A549 (cell line): ENCODE measurements around the gene EML5. TPM values are rescaled to one million over a fixed set of nuclear protein-coding genes. Genes with fewer than 3 reads are reported as not detected.

Experiments
- ATAC-seq, 2 experiments: fragments of 200-7000 bp in 1 of 2; fragments of >200 bp in 1 of 2; cut with Nextera tagmentation in 1 of 2; cut with Tn5 transposase in 1 of 2; 3 replicates each; pipeline versions ENCODE4 v1.8.0 to v1.9.1; 2018 to 2020; ENCODE audit warnings: mild to moderate bottlenecking in 1 of 2, moderate library complexity in 1 of 2
- CTCF ChIA-PET: fragments of 300-600 bp; sonication (Branson Sonifier 250); formaldehyde crosslinking; extraction: SDS; loops from one replicate; lab custom pipeline; 2021; ENCODE audit warnings: antibody characterized with exemption, inconsistent platforms; lab: Yijun Ruan, JAX
- POLR2A ChIA-PET: fragments of 350-600 bp; formaldehyde crosslinking; extraction: SDS; loops from one replicate; lab custom pipeline; 2021; ENCODE audit warnings: antibody characterized with exemption, inconsistent platforms; lab: Yijun Ruan, JAX
- DNase-seq, 2 experiments: peaks; one replicate each; pipeline versions ENCODE4 v3.0.0 to v3.0.0-alpha.2; 2011 to 2016; ENCODE audit warnings: low read depth in 1 of 2, low spot score in 1 of 2
- FAIRE-seq: peaks from 2 replicates; lab custom pipeline; 2011; peaks lifted over from hg19 to GRCh38; lab: Jason Lieb, UNC
- H3K27ac ChIP-seq, 2 experiments: fragments of >200 bp; sonication (Bioruptor Twin); formaldehyde crosslinking; 3 replicates each; pipeline ENCODE4 v1.5.1; 2016 to 2017
- H3K4me1 ChIP-seq: fragments of >200 bp; sonication (Bioruptor Twin); formaldehyde crosslinking; 3 replicates; pipeline ENCODE4 v1.6.1; 2016
- H3K4me2 ChIP-seq: fragments of >200 bp; sonication (Bioruptor Twin); formaldehyde crosslinking; 3 replicates; pipeline ENCODE4 v1.6.1; 2016
- H3K4me3 ChIP-seq: fragments of >200 bp; sonication (Bioruptor Twin); formaldehyde crosslinking; 3 replicates; pipeline ENCODE4 v1.5.1; 2016
- H3K9me3 ChIP-seq: fragments of >200 bp; sonication (Bioruptor Twin); formaldehyde crosslinking; 3 replicates; pipeline ENCODE4 v1.6.1; 2016
- BCL3 ChIP-seq: fragments of >200 bp; sonication (Bioruptor Twin); formaldehyde crosslinking; IDR thresholded peaks from 3 replicates; pipeline ENCODE4 v1.6.1; 2016
- BHLHE40 ChIP-seq: IDR thresholded peaks from 2 replicates; pipeline ENCODE4 v1.6.1; 2012; ENCODE audit warnings: low read depth, low read length, inconsistent platforms
- CBX2 ChIP-seq: fragments of 200-600 bp; sonication (generic); IDR thresholded peaks from 2 replicates; pipeline ENCODE4 v1.6.1; 2016; ENCODE audit warnings: low read depth, mild to moderate bottlenecking, borderline replicate concordance
- CBX8 ChIP-seq: fragments of 200-600 bp; sonication (generic); IDR thresholded peaks from 2 replicates; pipeline ENCODE4 v1.6.1; 2016
- CTCF ChIP-seq: fragments of >200 bp; sonication (Bioruptor Twin); formaldehyde crosslinking; IDR thresholded peaks from 3 replicates; pipeline ENCODE4 v1.5.1; 2016
- ELK1 ChIP-seq: fragments of 150-350 bp; IDR thresholded peaks from 2 replicates; pipeline ENCODE4 v1.6.1; 2014; ENCODE audit warnings: low read depth, mild to moderate bottlenecking, low read length
- EP300 ChIP-seq, 2 experiments: fragments of >200 bp; sonication (Bioruptor Twin); formaldehyde crosslinking; IDR thresholded peaks; 2 replicates in 1 of 2; 3 replicates in 1 of 2; pipeline ENCODE4 v1.6.1; 2016 to 2017
- FOSL2 ChIP-seq, 2 experiments: fragments of 450-650 bp in 1 of 2; fragments of >200 bp in 1 of 2; sonication (Bioruptor Twin) in 1 of 2; formaldehyde crosslinking; IDR thresholded peaks; 2 replicates each; pipeline versions ENCODE4 v1.5.0 to v1.6.1; 2016 to 2020; ENCODE audit warnings: mild to moderate bottlenecking in 1 of 2, moderate library complexity in 1 of 2
- HEYL ChIP-seq: fragments of 250-450 bp; sonication (Bioruptor Pico); IDR thresholded peaks from 2 replicates; pipeline ENCODE4 v1.8.0; 2021; ENCODE audit warnings: mild to moderate bottlenecking, moderate library complexity
- JUN ChIP-seq, 2 experiments: fragments of >200 bp; sonication (Bioruptor Twin); formaldehyde crosslinking; IDR thresholded peaks; 2 replicates in 1 of 2; 3 replicates in 1 of 2; pipeline ENCODE4 v1.6.1; 2016 to 2017
- JUNB ChIP-seq: fragments of >200 bp; sonication (Bioruptor Twin); formaldehyde crosslinking; IDR thresholded peaks from 2 replicates; pipeline ENCODE4 v1.6.1; 2016
- KDM1A ChIP-seq: fragments of 200-600 bp; sonication (generic); IDR thresholded peaks from 2 replicates; pipeline ENCODE4 v1.6.1; 2016; ENCODE audit warnings: low read depth, mild to moderate bottlenecking
- KDM5A ChIP-seq: fragments of 200-600 bp; sonication (generic); IDR thresholded peaks from 2 replicates; pipeline ENCODE4 v1.6.1; 2016; ENCODE audit warnings: antibody characterized with exemption, mild to moderate bottlenecking
- MAFK ChIP-seq: fragments of 450-650 bp; IDR thresholded peaks from 2 replicates; pipeline ENCODE4 v1.6.1; 2014; ENCODE audit not compliant: partially characterized antibody
- NFE2L2 ChIP-seq: fragments of 150-350 bp; conservative IDR thresholded peaks from 2 replicates; pipeline ENCODE4 v1.6.1; 2014; ENCODE audit warnings: low read length
- NPAS2 ChIP-seq: fragments of 250-450 bp; sonication (Bioruptor Pico); IDR thresholded peaks from 2 replicates; pipeline ENCODE4 v1.8.0; 2022; ENCODE audit warnings: mild to moderate bottlenecking, moderate library complexity, borderline replicate concordance
- NR3C1 ChIP-seq: fragments of >200 bp; sonication (Bioruptor Twin); formaldehyde crosslinking; IDR thresholded peaks from 3 replicates; pipeline ENCODE4 v1.6.1; 2017
- PHF8 ChIP-seq: fragments of 200-600 bp; sonication (generic); IDR thresholded peaks from 2 replicates; pipeline ENCODE4 v1.6.1; 2016; ENCODE audit warnings: low read depth, mild to moderate bottlenecking, antibody characterized with exemption, moderate library complexity, borderline replicate concordance
- POLR2A ChIP-seq: IDR thresholded peaks from 2 replicates; pipeline ENCODE4 v1.6.1; 2012; ENCODE audit warnings: mild to moderate bottlenecking, low read length
- RAD21 ChIP-seq, 2 experiments: fragments of >200 bp in 1 of 2; sonication (Bioruptor Twin) in 1 of 2; formaldehyde crosslinking in 1 of 2; IDR thresholded peaks in 1 of 2; conservative IDR thresholded peaks in 1 of 2; 2 replicates in 1 of 2; 3 replicates in 1 of 2; pipeline ENCODE4 v1.6.1; 2012 to 2018; ENCODE audit warnings: inconsistent platforms in 1 of 2
- RNF2 ChIP-seq: fragments of 200-600 bp; sonication (generic); IDR thresholded peaks from 2 replicates; pipeline ENCODE4 v1.6.1; 2016; ENCODE audit warnings: low read depth, mild to moderate bottlenecking, antibody characterized with exemption, moderate library complexity, borderline replicate concordance
- SREBF2 ChIP-seq: fragments of 450-650 bp; IDR thresholded peaks from 2 replicates; pipeline ENCODE4 v1.6.1; 2014; ENCODE audit warnings: mild to moderate bottlenecking, moderate library complexity
- USF2 ChIP-seq: fragments of 450-650 bp; IDR thresholded peaks from 2 replicates; pipeline ENCODE4 v1.6.1; 2014; ENCODE audit warnings: antibody characterized with exemption
- ZC3H11A ChIP-seq: fragments of 450-650 bp; IDR thresholded peaks from 2 replicates; pipeline ENCODE4 v1.6.1; 2014; ENCODE audit warnings: antibody characterized with exemption, mild to moderate bottlenecking
- ZFP36 ChIP-seq: fragments of 450-650 bp; IDR thresholded peaks from 2 replicates; pipeline ENCODE4 v1.6.1; 2014; ENCODE audit warnings: borderline replicate concordance; ENCODE audit not compliant: partially characterized antibody
- ZSCAN20 ChIP-seq: fragments of 250-450 bp; sonication (Bioruptor Pico); IDR thresholded peaks from 2 replicates; pipeline ENCODE4 v1.8.0; 2022; ENCODE audit warnings: mild to moderate bottlenecking, moderate library complexity
- WGBS: methylation state at CpG from one replicate; pipeline ENCODE4 v1.1.6; 2017; ENCODE audit errors: missing lambda C conversion rate; 5-methylcytosine and 5-hydroxymethylcytosine counted together
- polyA plus RNA-seq, 4 experiments: library from polyadenylated mRNA; depleted of rRNA in 3 of 4; stranded (reverse); fragments of >200 nt; fragmentation: RNase III in 1 of 4; extraction: RNeasy Plus Mini Kit Qiagen cat#74134 plus additional on column Dnase treatment in 1 of 4; gene quantifications; 2 replicates in 3 of 4; 3 replicates in 1 of 4; pipeline ENCODE4 v1.2.3, GENCODE V29; 2011 to 2017
- TF ChIP-seq, protein P1 (sequence below): IDR thresholded peaks from 2 replicates; pipeline ENCODE4 v1.6.1; 2012; ENCODE audit warnings: low read depth, borderline replicate concordance
- TF ChIP-seq, protein P2 (sequence below): fragments of 200-600 bp; sonication (generic); IDR thresholded peaks from 2 replicates; pipeline ENCODE4 v1.6.1; 2016; ENCODE audit warnings: antibody characterized with exemption, mild to moderate bottlenecking, moderate library complexity

The EML5 gene
- polyA plus RNA-seq, 2 of the 4 experiments (the other 2 are of a cell fraction): 0.44 to 0.62 TPM

DNA sequence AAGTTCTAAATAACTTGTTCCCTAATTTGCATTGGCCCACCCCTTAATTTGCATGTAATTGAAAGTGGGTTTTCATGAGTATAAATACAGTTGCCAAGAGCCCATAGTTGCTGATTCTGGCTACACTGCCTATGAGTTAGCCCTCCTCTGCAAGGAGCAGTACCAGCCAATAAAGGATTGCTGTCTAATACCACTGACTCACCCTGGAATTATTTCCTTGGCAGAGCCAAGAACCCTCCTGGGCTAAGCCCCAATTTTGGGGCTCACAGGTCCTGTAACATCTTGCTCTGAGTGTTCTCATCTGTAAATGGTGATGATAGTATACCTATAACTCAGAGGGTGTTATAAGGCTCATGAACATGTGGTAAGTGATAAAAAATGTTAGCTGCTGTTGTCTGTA lies 38.5 kb upstream of the EML5 start:
- H3K4me1 ChIP-seq: peaks cover 55% of the 10 kb centered on the region
- FAIRE-seq (no peak), DNase-seq (no peak)
- POLR2A ChIA-PET: no interaction called here
- TF ChIP-seq KDM5A (no peak), JUN (IDR thresholded peaks at IDR 0.05) (no peak), HEYL (CRISPR knock-in tag) (no peak), BHLHE40 (no peak), RAD21 (conservative IDR thresholded peaks at IDR 0.05 in 1 of 2, IDR thresholded peaks at IDR 0.05 in 1 of 2) (no peak), SREBF2 (no peak), KDM1A (no peak), ZFP36 (no peak), RNF2 (no peak), EP300 (IDR thresholded peaks at IDR 0.05) (no peak), PHF8 (no peak), ZC3H11A (no peak), NR3C1 (no peak), FOSL2 (IDR thresholded peaks at IDR 0.05) (no peak), FOSL2 (CRISPR knock-in tag; IDR thresholded peaks at IDR 0.05) (no peak), CTCF (no peak), CBX8 (no peak), MAFK (no peak), POLR2A (no peak), BCL3 (no peak)
- TF ChIP-seq, all 56 proteins: peak for 0
- ATAC-seq: peak; percentile 71 to 76; a peak in 4 of 6 replicates
- no peak overlapping the region for H3K4me3 ChIP-seq
- CTCF ChIA-PET: no interaction called here
- no peaks in the 10 kb centered on the region for H3K9me3 ChIP-seq
- H3K4me2 ChIP-seq: peak overlapping the region; percentile 33
- peak overlapping the region in 1 of 2 experiments; percentile 67; a peak in 1 of 6 replicates for H3K27ac ChIP-seq

GRCh38 chr14:88829685-88830302 lies 37.0 kb upstream of the EML5 start:
- DNase-seq: no peak
- 0 out of 3 replicates have a peak overlapping the region, but pooled peaks have one; percentile 6 for H3K4me2 ChIP-seq
- no peaks in the 10 kb centered on the region for H3K9me3 ChIP-seq
- POLR2A ChIA-PET: no interaction called here
- FAIRE-seq: no peak
- WGBS: 91% methylated on average over 4 of the region's 4 CpGs
- CTCF ChIA-PET: interaction anchor here (0.7 to 1.4 kb wide), 6 partner anchors 8 to 197 kb away, joined by 3 to 4 read pairs (median 3); partner anchors contain the start of gene EML5
- peaks cover 49% of the 10 kb centered on the region for H3K4me1 ChIP-seq
- H3K4me3 ChIP-seq: no peak overlapping the region
- H3K27ac ChIP-seq: peak overlapping the region; percentile 19 to 67; a peak in 4 of 6 replicates
- ATAC-seq: no peak
- TF ChIP-seq CBX8 (no peak), MAFK (peak; percentile 85), USF2 (no peak), POLR2A (no peak), NPAS2 (CRISPR knock-in tag) (no peak), NFE2L2 (peak; percentile 77), CBX2 (no peak), ELK1 (no peak), KDM5A (no peak), ZFP36 (no peak), ZSCAN20 (no peak), JUNB (no peak), HEYL (CRISPR knock-in tag) (no peak)
- TF ChIP-seq, protein P1, sequence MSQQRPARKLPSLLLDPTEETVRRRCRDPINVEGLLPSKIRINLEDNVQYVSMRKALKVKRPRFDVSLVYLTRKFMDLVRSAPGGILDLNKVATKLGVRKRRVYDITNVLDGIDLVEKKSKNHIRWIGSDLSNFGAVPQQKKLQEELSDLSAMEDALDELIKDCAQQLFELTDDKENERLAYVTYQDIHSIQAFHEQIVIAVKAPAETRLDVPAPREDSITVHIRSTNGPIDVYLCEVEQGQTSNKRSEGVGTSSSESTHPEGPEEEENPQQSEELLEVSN: no peak
- TF ChIP-seq, protein P2, sequence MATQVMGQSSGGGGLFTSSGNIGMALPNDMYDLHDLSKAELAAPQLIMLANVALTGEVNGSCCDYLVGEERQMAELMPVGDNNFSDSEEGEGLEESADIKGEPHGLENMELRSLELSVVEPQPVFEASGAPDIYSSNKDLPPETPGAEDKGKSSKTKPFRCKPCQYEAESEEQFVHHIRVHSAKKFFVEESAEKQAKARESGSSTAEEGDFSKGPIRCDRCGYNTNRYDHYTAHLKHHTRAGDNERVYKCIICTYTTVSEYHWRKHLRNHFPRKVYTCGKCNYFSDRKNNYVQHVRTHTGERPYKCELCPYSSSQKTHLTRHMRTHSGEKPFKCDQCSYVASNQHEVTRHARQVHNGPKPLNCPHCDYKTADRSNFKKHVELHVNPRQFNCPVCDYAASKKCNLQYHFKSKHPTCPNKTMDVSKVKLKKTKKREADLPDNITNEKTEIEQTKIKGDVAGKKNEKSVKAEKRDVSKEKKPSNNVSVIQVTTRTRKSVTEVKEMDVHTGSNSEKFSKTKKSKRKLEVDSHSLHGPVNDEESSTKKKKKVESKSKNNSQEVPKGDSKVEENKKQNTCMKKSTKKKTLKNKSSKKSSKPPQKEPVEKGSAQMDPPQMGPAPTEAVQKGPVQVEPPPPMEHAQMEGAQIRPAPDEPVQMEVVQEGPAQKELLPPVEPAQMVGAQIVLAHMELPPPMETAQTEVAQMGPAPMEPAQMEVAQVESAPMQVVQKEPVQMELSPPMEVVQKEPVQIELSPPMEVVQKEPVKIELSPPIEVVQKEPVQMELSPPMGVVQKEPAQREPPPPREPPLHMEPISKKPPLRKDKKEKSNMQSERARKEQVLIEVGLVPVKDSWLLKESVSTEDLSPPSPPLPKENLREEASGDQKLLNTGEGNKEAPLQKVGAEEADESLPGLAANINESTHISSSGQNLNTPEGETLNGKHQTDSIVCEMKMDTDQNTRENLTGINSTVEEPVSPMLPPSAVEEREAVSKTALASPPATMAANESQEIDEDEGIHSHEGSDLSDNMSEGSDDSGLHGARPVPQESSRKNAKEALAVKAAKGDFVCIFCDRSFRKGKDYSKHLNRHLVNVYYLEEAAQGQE: no peak
